Activated T-helper 17 cell treated with anti-CD3 and anti-CD28 coated beads, Interleukin-2, amount 50 U/mL, for 72 hours (primary cell): ENCODE measurements around the gene CES1. TPM values are rescaled to one million over a fixed set of nuclear protein-coding genes. Genes with fewer than 3 reads are reported as not detected.
"Not testable (repeated sequence)": the region's sequence is repeated elsewhere in the genome, so short reads cannot be mapped to it uniquely, and the experiment has no call there.

Experiments used
- ATAC-seq: fragments of 150-1000 bp; cut with Tn5 transposase; replicated peaks from 2 replicates; pipeline ENCODE4 v1.10.0; 2021; ENCODE audit warnings: mild to moderate bottlenecking, moderate library complexity
- H3K27ac Mint-ChIP-seq: one replicate; pipeline ENCODE4 v1.8.0; 2022; ENCODE audit warnings: mixed read lengths
- H3K27me3 Mint-ChIP-seq: one replicate; pipeline ENCODE4 v1.8.0; 2022; ENCODE audit warnings: mixed read lengths
- H3K36me3 Mint-ChIP-seq: one replicate; pipeline ENCODE4 v1.8.0; 2022; ENCODE audit warnings: low read depth, mild to moderate bottlenecking, mixed read lengths
- H3K4me1 Mint-ChIP-seq: one replicate; pipeline ENCODE4 v1.8.0; 2022; ENCODE audit warnings: mixed read lengths
- H3K4me3 Mint-ChIP-seq: one replicate; pipeline ENCODE4 v1.8.0; 2022; ENCODE audit warnings: mild to moderate bottlenecking, mixed read lengths
- H3K9me3 Mint-ChIP-seq: one replicate; pipeline ENCODE4 v1.8.0; 2022; ENCODE audit warnings: mixed read lengths
- total RNA-seq, 2 donors: library from RNA; stranded (reverse); gene quantifications; one replicate each; pipeline ENCODE4 v1.2.3, GENCODE V29; 2022

CES1 gene
- total RNA-seq, 2 donors from 2014 or later, result not detected

- H3K9me3 Mint-ChIP-seq, result peaks cover 14% of the 10 kb centered on the region
- H3K36me3 Mint-ChIP-seq, ATAC-seq, H3K27me3 Mint-ChIP-seq: not testable (repeated sequence)
- H3K4me1 Mint-ChIP-seq, result peaks cover 14% of the 10 kb centered on the region
- H3K27ac Mint-ChIP-seq, result peak overlapping the region; percentile 82
- peak overlapping the region; percentile 50 for H3K4me3 Mint-ChIP-seq
Measured at GRCh38 chr16:55753145-55753631, 79.7 kb downstream of the CES1 start.

Other genes with a start within 250 kb of the CES1 start
- gene SLC6A2, start 177.1 kb downstream of the CES1 start, total RNA-seq, result not detected
- gene CES5A, start 42.3 kb upstream of the CES1 start, total RNA-seq, result not detected